ENCODE results near the gene CCDC171. TPM values are rescaled to one million over a fixed set of nuclear protein-coding genes. Genes with fewer than 3 reads are reported as not detected.

The CCDC171 gene
- polyA plus RNA-seq, 1 donor from 2014 or later, result 9.1 TPM

GRCh38 chr9:15711931-15712330 is 159.1 kb downstream of the CCDC171 start:
- Histone ChIP-seq H3K79me2 (replicated peaks; ENCODE audit: insufficient read depth, low read length) (no peaks in the 10 kb centered on the region), H3F3A (ENCODE audit: insufficient read depth, low read length, poor library complexity, severe bottlenecking) (no peaks in the 10 kb centered on the region), H3K4me3 (ENCODE audit: low read length) (no peak overlapping the region), H3K9me2 (ENCODE audit: insufficient read depth, low read length) (no peaks in the 10 kb centered on the region), H3K9ac (ENCODE audit: low read length) (no peak overlapping the region), H3K4me2 (ENCODE audit: low read length) (no peak overlapping the region), H3K9me3 (ENCODE audit: low read length) (no peaks in the 10 kb centered on the region), H3K36me3 (ENCODE audit: insufficient read depth, low read length) (no peaks in the 10 kb centered on the region), H3K27me3 (ENCODE audit: insufficient read depth, low read depth, low read length) (no peaks in the 10 kb centered on the region), H3K27ac (ENCODE audit: low read length) (no peak overlapping the region), H4K20me1 (ENCODE audit: insufficient read depth) (no peaks in the 10 kb centered on the region), H2AFZ (ENCODE audit: low read depth, low read length) (no peak overlapping the region)
- no peak for TF ChIP-seq TAF1 (IDR thresholded peaks at IDR 0.05; ENCODE audit: low read depth)
- TF ChIP-seq EZH2 (IDR thresholded peaks at IDR 0.05; ENCODE audit: borderline replicate concordance, insufficient read depth, low read length, poor library complexity, severe bottlenecking), result no peak
- TF ChIP-seq REST (IDR thresholded peaks at IDR 0.05; ENCODE audit: borderline replicate concordance), result no peak
- TF ChIP-seq, protein P1, sequence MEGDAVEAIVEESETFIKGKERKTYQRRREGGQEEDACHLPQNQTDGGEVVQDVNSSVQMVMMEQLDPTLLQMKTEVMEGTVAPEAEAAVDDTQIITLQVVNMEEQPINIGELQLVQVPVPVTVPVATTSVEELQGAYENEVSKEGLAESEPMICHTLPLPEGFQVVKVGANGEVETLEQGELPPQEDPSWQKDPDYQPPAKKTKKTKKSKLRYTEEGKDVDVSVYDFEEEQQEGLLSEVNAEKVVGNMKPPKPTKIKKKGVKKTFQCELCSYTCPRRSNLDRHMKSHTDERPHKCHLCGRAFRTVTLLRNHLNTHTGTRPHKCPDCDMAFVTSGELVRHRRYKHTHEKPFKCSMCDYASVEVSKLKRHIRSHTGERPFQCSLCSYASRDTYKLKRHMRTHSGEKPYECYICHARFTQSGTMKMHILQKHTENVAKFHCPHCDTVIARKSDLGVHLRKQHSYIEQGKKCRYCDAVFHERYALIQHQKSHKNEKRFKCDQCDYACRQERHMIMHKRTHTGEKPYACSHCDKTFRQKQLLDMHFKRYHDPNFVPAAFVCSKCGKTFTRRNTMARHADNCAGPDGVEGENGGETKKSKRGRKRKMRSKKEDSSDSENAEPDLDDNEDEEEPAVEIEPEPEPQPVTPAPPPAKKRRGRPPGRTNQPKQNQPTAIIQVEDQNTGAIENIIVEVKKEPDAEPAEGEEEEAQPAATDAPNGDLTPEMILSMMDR (IDR thresholded peaks at IDR 0.05; ENCODE audit: poor library complexity, severe bottlenecking), result no peak
- no peak for TF ChIP-seq RAD21 (conservative IDR thresholded peaks at IDR 0.05)
- no peak for TF ChIP-seq POLR2AphosphoS5 (IDR thresholded peaks at IDR 0.05)
- no peak for TF ChIP-seq EP300 (conservative IDR thresholded peaks at IDR 0.05; ENCODE audit: poor library complexity, severe bottlenecking)
- no peak for TF ChIP-seq MXI1 (conservative IDR thresholded peaks at IDR 0.05; ENCODE audit: poor library complexity, severe bottlenecking)
- TF ChIP-seq SMC3 (conservative IDR thresholded peaks at IDR 0.05; ENCODE audit: poor library complexity), result no peak

DNA sequence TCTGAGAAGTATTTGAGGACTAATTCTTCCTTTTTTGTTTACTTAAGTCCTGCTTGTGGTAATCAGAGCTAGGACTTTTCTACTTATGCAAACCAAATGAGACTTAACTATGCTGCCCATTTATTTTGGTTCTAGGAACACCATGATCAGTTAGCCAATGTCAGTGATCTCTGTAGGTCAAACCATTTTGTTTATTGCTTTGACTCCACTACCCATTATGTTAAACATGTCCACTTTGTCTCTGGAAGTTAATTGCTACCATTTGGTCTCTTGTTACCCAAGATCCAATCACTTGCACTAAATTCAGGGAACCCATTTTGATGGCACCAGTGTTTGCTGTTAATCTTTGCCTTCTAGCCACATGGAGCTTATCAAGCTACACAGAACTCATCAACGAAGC is 161.9 kb downstream of the CCDC171 start:
- no peak for TF ChIP-seq TAF1 (IDR thresholded peaks at IDR 0.05; ENCODE audit: low read depth)
- no peak for TF ChIP-seq RAD21 (conservative IDR thresholded peaks at IDR 0.05)
- TF ChIP-seq MXI1 (conservative IDR thresholded peaks at IDR 0.05; ENCODE audit: poor library complexity, severe bottlenecking), result no peak
- TF ChIP-seq EP300 (conservative IDR thresholded peaks at IDR 0.05; ENCODE audit: poor library complexity, severe bottlenecking), result no peak
- Histone ChIP-seq H3K27ac (ENCODE audit: low read length) (no peak overlapping the region), H3K27me3 (ENCODE audit: insufficient read depth, low read depth, low read length) (no peaks in the 10 kb centered on the region), H3K79me2 (replicated peaks; ENCODE audit: insufficient read depth, low read length) (no peaks in the 10 kb centered on the region), H3K4me2 (ENCODE audit: low read length) (no peak overlapping the region), H3K9me2 (ENCODE audit: insufficient read depth, low read length) (no peaks in the 10 kb centered on the region), H3K9me3 (ENCODE audit: low read length) (no peaks in the 10 kb centered on the region), H3K36me3 (ENCODE audit: insufficient read depth, low read length) (no peaks in the 10 kb centered on the region), H3K4me3 (ENCODE audit: low read length) (no peak overlapping the region), H4K20me1 (ENCODE audit: insufficient read depth) (no peaks in the 10 kb centered on the region), H3F3A (ENCODE audit: insufficient read depth, low read length, poor library complexity, severe bottlenecking) (no peaks in the 10 kb centered on the region), H3K9ac (ENCODE audit: low read length) (no peak overlapping the region), H2AFZ (ENCODE audit: low read depth, low read length) (no peak overlapping the region)
